ENCODE measurements around the gene STK17A. TPM values are rescaled to one million over a fixed set of nuclear protein-coding genes. Genes with fewer than 3 reads are reported as not detected.

The STK17A gene
- total RNA-seq, 6 donors from 2014 or later = 18.2 to 78.0 (median 38.6) TPM

DNA sequence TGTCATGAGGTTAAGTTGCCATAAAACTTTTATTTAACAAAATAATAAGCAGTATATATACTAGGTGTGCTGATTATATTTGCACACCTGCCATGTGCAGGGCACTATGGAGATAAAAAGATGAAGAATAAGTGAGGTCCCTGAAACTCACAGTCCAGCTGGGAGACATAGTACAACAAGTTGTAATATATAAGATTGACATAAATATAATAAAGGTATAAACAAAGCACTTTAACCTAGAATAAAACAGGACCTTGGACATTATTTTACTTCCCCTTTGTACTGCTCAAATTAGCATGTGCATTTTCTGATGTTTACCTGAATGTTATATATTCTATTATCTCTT lies 6.2 kb downstream of the STK17A start:
- Histone ChIP-seq H3K4me3 (no peak overlapping the region), H3K27ac (no peak overlapping the region), H3K36me3 (no peaks in the 10 kb centered on the region), H3K27me3 (no peaks in the 10 kb centered on the region), H3K9me3 (no peaks in the 10 kb centered on the region), H3K4me1 (peaks cover 12 to 75% (median 36%) of the 10 kb centered on the region in 4 donors)
- TF ChIP-seq POLR2AphosphoS5 (IDR thresholded peaks at IDR 0.05) (no peak), EP300 (IDR thresholded peaks at IDR 0.05) (no peak), POLR2A (IDR thresholded peaks at IDR 0.05) (no peak), CTCF (IDR thresholded peaks at IDR 0.05) (no peak)
- no peak for DNase-seq
- no peak for ATAC-seq (ENCODE audit: low FRiP score in 2 of 2)

GRCh38 chr7:43589728-43590127 lies 6.8 kb downstream of the STK17A start:
- DNase-seq (no peak), ATAC-seq (ENCODE audit: low FRiP score in 2 of 2) (no peak)
- Histone ChIP-seq H3K27me3 (no peaks in the 10 kb centered on the region), H3K4me1 (peaks cover 9 to 75% (median 31%) of the 10 kb centered on the region in 4 donors), H3K4me3 (no peak overlapping the region), H3K36me3 (no peaks in the 10 kb centered on the region), H3K9me3 (no peaks in the 10 kb centered on the region), H3K27ac (no peak overlapping the region)
- 89 to 95% methylated on average over 3 of the region's 3 CpGs for WGBS, 2 donors
- no peak for TF ChIP-seq EP300 (IDR thresholded peaks at IDR 0.05)
- no peak for TF ChIP-seq POLR2AphosphoS5 (IDR thresholded peaks at IDR 0.05)
- no peak for TF ChIP-seq POLR2A (IDR thresholded peaks at IDR 0.05)
- no peak for TF ChIP-seq CTCF (IDR thresholded peaks at IDR 0.05)

GRCh38 chr7:43590862-43591557 lies 8.1 kb downstream of the STK17A start:
- H3K4me3 ChIP-seq = no peak overlapping the region
- H3K9me3 ChIP-seq = no peaks in the 10 kb centered on the region
- H3K27me3 ChIP-seq = no peaks in the 10 kb centered on the region
- H3K27ac ChIP-seq = peak overlapping the region in 1 of 4 donors; percentile 37
- H3K4me1 ChIP-seq = peaks cover 3 to 70% (median 19%) of the 10 kb centered on the region in 4 donors
- ATAC-seq (ENCODE audit: low FRiP score in 2 of 2) (no peak), DNase-seq (no peak)
- peaks cover 0 to 4% (median 0%) of the 10 kb centered on the region in 4 donors for H3K36me3 ChIP-seq
- TF ChIP-seq CTCF (IDR thresholded peaks at IDR 0.05) = no peak
- no peak for TF ChIP-seq POLR2A (IDR thresholded peaks at IDR 0.05)
- TF ChIP-seq EP300 (IDR thresholded peaks at IDR 0.05) = no peak
- TF ChIP-seq POLR2AphosphoS5 (IDR thresholded peaks at IDR 0.05) = no peak
- 53 to 56% methylated on average over 2 of the region's 2 CpGs for WGBS, 2 donors

GRCh38 chr7:43591558-43592180 lies 8.8 kb downstream of the STK17A start:
- Histone ChIP-seq H3K4me1 (peaks cover 3 to 65% (median 16%) of the 10 kb centered on the region in 4 donors), H3K4me3 (no peak overlapping the region), H3K27ac (peak overlapping the region in 1 of 4 donors; percentile 37), H3K9me3 (no peaks in the 10 kb centered on the region), H3K36me3 (peaks cover 0 to 10% (median 0%) of the 10 kb centered on the region in 4 donors), H3K27me3 (no peaks in the 10 kb centered on the region)
- ATAC-seq (ENCODE audit: low FRiP score in 2 of 2) (no peak), DNase-seq (no peak)
- TF ChIP-seq POLR2A (IDR thresholded peaks at IDR 0.05) (no peak), CTCF (IDR thresholded peaks at IDR 0.05) (no peak), POLR2AphosphoS5 (IDR thresholded peaks at IDR 0.05) (no peak), EP300 (IDR thresholded peaks at IDR 0.05) (no peak)
- 61% methylated on average over 4 of the region's 4 CpGs for WGBS, 2 donors

Measured in upper lobe of left lung (tissue), 6 donors.